ENCODE results near the gene TRIM59.

GRCh38 chr3:160434071-160434470 is 15.5 kb downstream of the TRIM59 start:
- TF ChIP-seq POLR2A (IDR thresholded peaks at IDR 0.05) (no peak), CTCF (IDR thresholded peaks at IDR 0.05) (no peak)
